ENCODE results near the gene RND2.

The RND2 gene

GRCh38 chr17:43079641-43080302 is 54.7 kb downstream of the RND2 start:
- no peak for DNase-seq (ENCODE audit: low read depth)
